WERI-Rb-1 (cell line): ENCODE measurements around the gene TMEFF2.

Source experiments
- DNase-seq: peaks from one replicate; pipeline ENCODE4 v3.0.0-alpha.2; 2020
- H3K27ac ChIP-seq: fragments of 250-450 bp; sonication (Bioruptor Pico); 2 replicates; pipeline ENCODE4 v1.5.1; 2020; ENCODE audit warnings: mild to moderate bottlenecking, moderate library complexity
- H3K27me3 ChIP-seq: fragments of 250-450 bp; sonication (Bioruptor Pico); 2 replicates; pipeline ENCODE4 v1.5.1; 2021; ENCODE audit warnings: mild to moderate bottlenecking, low read depth, moderate library complexity; ENCODE audit not compliant: insufficient read depth, severe bottlenecking
- H3K36me3 ChIP-seq: fragments of 250-450 bp; sonication (Bioruptor Pico); 2 replicates; pipeline ENCODE4 v1.5.1; 2020; ENCODE audit warnings: mild to moderate bottlenecking, moderate library complexity
- H3K4me3 ChIP-seq: 2 replicates; pipeline ENCODE4 v1.5.1; 2011; ENCODE audit warnings: low read depth, mild to moderate bottlenecking, control low read depth, low read length
- H3K9me3 ChIP-seq: fragments of 250-450 bp; sonication (Bioruptor Pico); 2 replicates; pipeline ENCODE4 v1.5.1; 2021; ENCODE audit warnings: mild to moderate bottlenecking, moderate library complexity; ENCODE audit not compliant: severe bottlenecking
- TF ChIP-seq, protein P1 (sequence below): IDR thresholded peaks from 2 replicates; pipeline ENCODE4 v1.5.1; 2011; ENCODE audit warnings: low read depth, mild to moderate bottlenecking, control low read depth, inconsistent platforms, low read length

Gene TMEFF2

DNA sequence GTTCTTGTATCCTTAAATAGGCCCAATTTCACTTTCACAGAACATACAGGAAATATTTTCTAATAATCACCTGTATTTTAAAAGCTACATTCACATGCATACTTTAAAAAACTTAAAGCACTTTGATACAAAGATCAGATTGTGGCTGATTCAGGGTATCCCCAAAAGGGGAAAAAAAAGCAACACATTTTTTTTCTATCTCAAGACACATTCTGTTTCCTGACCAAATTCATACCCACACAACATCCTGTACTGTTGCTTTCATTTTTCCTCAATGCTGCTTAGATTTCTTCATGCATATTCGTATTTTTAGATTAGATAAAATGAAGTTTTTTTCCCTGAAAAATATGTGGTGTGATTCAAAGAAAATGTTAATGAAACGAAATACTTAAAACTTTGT, 122.5 kb downstream of the TMEFF2 start:
- no peak for DNase-seq
- Histone ChIP-seq H3K36me3 (no peaks in the 10 kb centered on the region), H3K27me3 (no peaks in the 10 kb centered on the region), H3K27ac (no peak overlapping the region), H3K9me3 (no peaks in the 10 kb centered on the region), H3K4me3 (no peak overlapping the region)
- TF ChIP-seq, protein P1, sequence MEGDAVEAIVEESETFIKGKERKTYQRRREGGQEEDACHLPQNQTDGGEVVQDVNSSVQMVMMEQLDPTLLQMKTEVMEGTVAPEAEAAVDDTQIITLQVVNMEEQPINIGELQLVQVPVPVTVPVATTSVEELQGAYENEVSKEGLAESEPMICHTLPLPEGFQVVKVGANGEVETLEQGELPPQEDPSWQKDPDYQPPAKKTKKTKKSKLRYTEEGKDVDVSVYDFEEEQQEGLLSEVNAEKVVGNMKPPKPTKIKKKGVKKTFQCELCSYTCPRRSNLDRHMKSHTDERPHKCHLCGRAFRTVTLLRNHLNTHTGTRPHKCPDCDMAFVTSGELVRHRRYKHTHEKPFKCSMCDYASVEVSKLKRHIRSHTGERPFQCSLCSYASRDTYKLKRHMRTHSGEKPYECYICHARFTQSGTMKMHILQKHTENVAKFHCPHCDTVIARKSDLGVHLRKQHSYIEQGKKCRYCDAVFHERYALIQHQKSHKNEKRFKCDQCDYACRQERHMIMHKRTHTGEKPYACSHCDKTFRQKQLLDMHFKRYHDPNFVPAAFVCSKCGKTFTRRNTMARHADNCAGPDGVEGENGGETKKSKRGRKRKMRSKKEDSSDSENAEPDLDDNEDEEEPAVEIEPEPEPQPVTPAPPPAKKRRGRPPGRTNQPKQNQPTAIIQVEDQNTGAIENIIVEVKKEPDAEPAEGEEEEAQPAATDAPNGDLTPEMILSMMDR = no peak

DNA sequence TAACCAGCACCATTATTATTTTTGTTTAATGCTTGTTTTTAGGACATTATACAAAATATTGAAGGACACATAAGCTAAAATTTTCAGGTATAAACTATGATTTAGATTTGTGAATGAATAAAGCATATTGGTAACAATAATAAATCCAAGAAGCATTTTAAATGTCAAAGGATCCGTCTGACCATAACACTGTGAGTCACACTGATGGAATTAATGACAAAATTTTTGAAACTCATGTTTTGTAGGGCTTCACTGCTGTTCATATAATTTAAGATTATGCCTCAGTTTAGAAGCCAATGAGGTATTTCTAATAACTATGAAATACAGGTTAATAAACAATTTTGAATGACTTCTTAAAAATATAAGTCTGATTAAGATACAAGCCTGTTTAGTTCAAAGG, 124.6 kb downstream of the TMEFF2 start:
- TF ChIP-seq, protein P1 = no peak
- no peaks in the 10 kb centered on the region for H3K36me3 ChIP-seq
- DNase-seq = no peak

DNA sequence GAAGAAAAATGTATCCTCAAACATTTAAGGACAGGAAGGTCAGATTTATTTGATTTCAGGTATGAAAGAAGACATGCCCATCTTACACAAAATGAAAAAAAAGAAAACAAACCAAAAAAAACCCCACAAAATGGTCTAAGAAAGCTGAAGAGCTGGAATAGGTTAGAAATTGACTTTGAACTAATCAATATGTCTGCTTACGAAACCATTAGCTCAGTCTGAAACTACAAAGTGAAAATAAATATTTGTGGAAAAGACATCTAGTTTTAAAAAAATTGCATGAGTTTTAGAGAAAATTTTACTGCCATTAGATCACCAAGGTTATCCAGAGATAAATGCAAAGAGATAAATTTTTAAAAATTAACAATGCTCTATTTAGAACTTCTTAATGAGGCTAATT, 125.3 kb downstream of the TMEFF2 start:
- Histone ChIP-seq H3K36me3 (no peaks in the 10 kb centered on the region), H3K9me3 (no peaks in the 10 kb centered on the region), H3K27ac (no peak overlapping the region), H3K4me3 (no peak overlapping the region), H3K27me3 (no peaks in the 10 kb centered on the region)
- DNase-seq = no peak
- TF ChIP-seq, protein P1 = no peak

More for the DNA sequence above, 124.6 kb downstream of the TMEFF2 start:
- no peaks in the 10 kb centered on the region for H3K27me3 ChIP-seq
- no peaks in the 10 kb centered on the region for H3K9me3 ChIP-seq
- H3K27ac ChIP-seq = no peak overlapping the region
- no peak overlapping the region for H3K4me3 ChIP-seq

DNA sequence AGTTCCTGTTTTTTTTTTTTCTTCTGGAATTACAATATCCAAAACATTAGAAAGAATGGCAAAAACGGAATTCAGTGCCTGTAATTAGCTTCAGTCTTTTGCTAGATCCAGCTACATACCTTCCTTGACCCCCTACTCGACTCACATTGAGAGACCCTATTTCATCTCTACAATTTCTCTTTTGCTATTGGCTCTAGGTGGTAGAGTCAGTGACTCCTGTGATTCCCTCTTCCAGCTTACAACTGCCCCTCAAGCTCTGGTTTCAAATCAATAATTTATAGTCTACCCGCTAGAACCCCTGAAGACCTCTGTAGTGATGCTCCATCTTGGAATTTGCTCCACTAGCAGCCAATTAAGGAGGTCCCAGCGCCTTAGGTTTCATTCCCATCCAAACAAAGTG, 125.8 kb downstream of the TMEFF2 start:
- TF ChIP-seq, protein P1 = no peak
- no peaks in the 10 kb centered on the region for H3K36me3 ChIP-seq
- H3K27me3 ChIP-seq = no peaks in the 10 kb centered on the region

DNA sequence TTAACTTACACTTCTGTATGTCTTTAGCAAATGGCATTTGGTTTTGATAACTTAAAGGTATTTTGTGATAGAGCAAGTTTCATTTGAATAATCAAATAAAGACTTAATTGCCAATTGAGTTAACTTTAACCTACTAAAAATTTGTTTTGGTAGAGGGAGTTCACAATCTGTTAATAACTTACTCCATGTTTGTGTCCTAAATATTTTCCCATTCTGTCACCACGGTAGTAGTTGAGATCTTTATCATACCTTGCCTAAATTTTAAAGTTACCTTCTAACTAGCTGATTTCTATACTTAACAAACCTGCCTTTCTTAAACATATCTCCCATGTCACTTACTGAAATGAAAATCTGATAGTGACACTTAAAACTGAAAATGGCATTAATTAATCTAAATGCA, 127.1 kb downstream of the TMEFF2 start:
- no peak for DNase-seq
- Histone ChIP-seq H3K4me3 (no peak overlapping the region), H3K36me3 (no peaks in the 10 kb centered on the region), H3K27me3 (no peaks in the 10 kb centered on the region), H3K27ac (no peak overlapping the region), H3K9me3 (no peaks in the 10 kb centered on the region)
- TF ChIP-seq, protein P1 = no peak

More for the DNA sequence above, 125.8 kb downstream of the TMEFF2 start:
- Histone ChIP-seq H3K4me3 (no peak overlapping the region), H3K9me3 (no peaks in the 10 kb centered on the region), H3K27ac (no peak overlapping the region)
- DNase-seq = no peak

DNA sequence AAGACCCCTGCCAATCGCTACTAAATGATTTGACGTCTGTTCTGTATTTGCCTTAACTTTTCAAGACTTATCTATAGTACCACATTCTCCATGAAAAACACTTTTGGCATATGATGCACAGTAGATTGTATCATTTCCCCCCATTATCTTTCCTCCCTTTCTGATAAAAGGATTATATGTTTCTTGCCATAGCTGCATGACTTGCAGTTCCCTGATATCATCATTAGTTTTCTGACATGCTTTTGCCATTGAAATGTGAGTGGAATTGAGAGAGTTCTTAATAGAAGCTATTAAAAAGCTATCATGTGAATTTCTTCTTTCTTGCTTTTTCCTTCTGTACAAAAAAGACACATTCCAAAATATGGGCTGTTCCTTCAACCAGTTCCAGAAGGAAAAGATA, 130.3 kb downstream of the TMEFF2 start:
- no peak for DNase-seq
- H3K36me3 ChIP-seq = no peaks in the 10 kb centered on the region
- no peaks in the 10 kb centered on the region for H3K27me3 ChIP-seq
- TF ChIP-seq, protein P1 = no peak
- no peak overlapping the region for H3K27ac ChIP-seq
- H3K4me3 ChIP-seq = no peak overlapping the region
- H3K9me3 ChIP-seq = no peaks in the 10 kb centered on the region
